SU-DHL-6 (cell line): ENCODE results near the gene CLDN16.

Source experiments
- CTCF ChIP-seq: fragments of 200-600 bp; sonication (generic); IDR thresholded peaks from one replicate; pipeline ENCODE4 v1.5.1; 2017; ENCODE audit warnings: antibody characterized with exemption, mild to moderate bottlenecking, low read length, moderate library complexity; ENCODE audit not compliant: insufficient read depth, poor library complexity, severe bottlenecking
- EZH2phosphoT487 ChIP-seq: fragments of 200-600 bp; sonication (generic), shearing (Covaris generic); conservative IDR thresholded peaks from 2 replicates; pipeline ENCODE4 v1.6.1; 2018; ENCODE audit warnings: mild to moderate bottlenecking, antibody characterized with exemption, low read length, moderate library complexity, mixed read lengths

GRCh38 chr3:190345878-190346277, 42.1 kb upstream of the CLDN16 start:
- no peak for TF ChIP-seq CTCF
- no peak for TF ChIP-seq EZH2phosphoT487
